KMS-11 (cell line): ENCODE results near the gene SYNE3.
"Not testable (repeated sequence)": the region's sequence is repeated elsewhere in the genome, so short reads cannot be mapped to it uniquely, and the experiment has no call there.

Experiments used
- H2AFZ ChIP-seq: fragments of 200-600 bp; sonication (generic); 2 replicates; pipeline ENCODE4 v1.6.1; 2016; ENCODE audit warnings: antibody characterized with exemption, mixed run types, low read depth
- H3K27ac ChIP-seq: fragments of 200-600 bp; sonication (generic); 2 replicates; pipeline ENCODE4 v1.6.1; 2016; ENCODE audit warnings: mild to moderate bottlenecking, mixed run types
- H3K27me3 ChIP-seq: fragments of 200-600 bp; sonication (generic); 2 replicates; pipeline ENCODE4 v1.6.1; 2017; ENCODE audit warnings: mild to moderate bottlenecking, low read depth, mixed run types, moderate library complexity; ENCODE audit not compliant: insufficient read depth
- H3K36me3 ChIP-seq: fragments of 200-600 bp; sonication (generic); 2 replicates; pipeline ENCODE4 v1.6.1; 2017; ENCODE audit warnings: mild to moderate bottlenecking, mixed run types; ENCODE audit not compliant: insufficient read depth
- H3K4me1 ChIP-seq: fragments of 200-600 bp; sonication (generic); 2 replicates; pipeline ENCODE4 v1.6.1; 2016; ENCODE audit warnings: mild to moderate bottlenecking, low read depth, mixed run types; ENCODE audit not compliant: poor library complexity, severe bottlenecking
- H3K4me2 ChIP-seq: fragments of 200-600 bp; sonication (generic); 2 replicates; pipeline ENCODE4 v1.7.0; 2016; ENCODE audit warnings: mild to moderate bottlenecking, mixed run types
- H3K4me3 ChIP-seq: fragments of 200-600 bp; sonication (generic); IDR thresholded peaks from 2 replicates; pipeline ENCODE4 v1.6.1; 2017; ENCODE audit warnings: low read depth, low read length, mixed read lengths; ENCODE audit not compliant: insufficient read depth
- H3K79me2 ChIP-seq: fragments of 200-600 bp; sonication (generic); 2 replicates; pipeline ENCODE4 v1.6.1; 2016; ENCODE audit warnings: low read depth, mixed run types; ENCODE audit not compliant: insufficient read depth
- H3K9ac ChIP-seq: fragments of 200-600 bp; sonication (generic); 2 replicates; pipeline ENCODE4 v1.6.1; 2016; ENCODE audit warnings: mild to moderate bottlenecking, mixed run types
- H4K20me1 ChIP-seq: fragments of 200-600 bp; sonication (generic); 2 replicates; pipeline ENCODE4 v1.6.1; 2016; ENCODE audit warnings: mild to moderate bottlenecking, mixed run types; ENCODE audit not compliant: insufficient read depth
- CTCF ChIP-seq: fragments of 200-600 bp; sonication (generic); conservative IDR thresholded peaks from 2 replicates; pipeline ENCODE4 v1.6.1; 2017; ENCODE audit warnings: low read depth, mild to moderate bottlenecking, antibody characterized with exemption, low read length, moderate library complexity, mixed read lengths

SYNE3 gene

DNA sequence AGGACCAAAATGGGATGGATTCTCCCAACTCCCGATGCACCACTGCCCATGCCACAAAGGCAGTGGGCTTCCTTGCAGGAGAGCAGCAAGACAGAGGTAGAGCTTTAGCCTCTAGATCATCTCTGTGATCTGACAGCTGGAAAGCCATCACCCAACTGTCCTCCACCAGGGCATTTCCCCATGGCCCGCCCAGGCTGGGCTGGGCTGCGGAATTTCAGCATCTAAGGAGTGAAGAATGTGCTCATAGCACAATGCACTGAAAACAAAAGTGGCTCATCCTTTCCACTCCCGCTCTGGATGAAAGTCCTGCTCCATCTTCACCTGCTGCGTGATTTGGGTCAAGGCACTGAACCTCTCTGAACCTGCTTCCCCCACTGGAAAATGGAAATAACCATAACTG lies 5.6 kb downstream of the SYNE3 start:
- no peak overlapping the region for H2AFZ ChIP-seq
- H3K27me3 ChIP-seq, result no peaks in the 10 kb centered on the region
- H3K4me1 ChIP-seq, result peaks cover 56% of the 10 kb centered on the region
- no peak overlapping the region for H3K4me2 ChIP-seq
- H3K9ac ChIP-seq, result no peak overlapping the region
- no peak overlapping the region for H3K27ac ChIP-seq
- H4K20me1 ChIP-seq, result no peaks in the 10 kb centered on the region
- H3K4me3 ChIP-seq, result no peak overlapping the region
- peaks cover 71% of the 10 kb centered on the region for H3K79me2 ChIP-seq
- H3K36me3 ChIP-seq, result no peaks in the 10 kb centered on the region
- no peak for TF ChIP-seq CTCF

DNA sequence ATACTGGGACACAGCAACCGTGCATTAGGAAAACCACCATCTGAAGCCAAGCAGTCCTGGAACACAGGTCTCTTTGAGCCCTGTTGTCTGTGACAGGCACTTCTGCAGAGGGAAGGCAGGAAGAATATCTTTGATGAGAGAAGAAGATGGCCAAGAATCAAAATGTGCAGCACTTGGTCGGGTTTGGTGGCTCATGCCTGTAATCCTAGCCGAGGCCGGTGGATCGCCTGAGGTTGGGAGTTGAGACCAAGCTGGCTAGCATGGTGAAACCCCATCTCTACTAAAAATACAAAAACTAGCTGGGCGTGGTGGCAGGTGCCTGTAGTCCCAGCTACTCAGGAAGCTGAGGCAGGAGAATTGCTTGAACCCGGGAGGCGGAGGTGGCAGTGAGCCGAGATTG lies 6.1 kb downstream of the SYNE3 start:
- not testable (repeated sequence) for H3K27ac ChIP-seq, H3K4me2 ChIP-seq, H4K20me1 ChIP-seq, H3K27me3 ChIP-seq, H3K4me3 ChIP-seq, H2AFZ ChIP-seq, H3K9ac ChIP-seq, H3K36me3 ChIP-seq
- H3K79me2 ChIP-seq, result peaks cover 70% of the 10 kb centered on the region
- H3K4me1 ChIP-seq, result peaks cover 61% of the 10 kb centered on the region

- no peak overlapping the region for H3K4me3 ChIP-seq
- TF ChIP-seq CTCF, result no peak
- no peak overlapping the region for H2AFZ ChIP-seq
- peaks cover 68% of the 10 kb centered on the region; the same call in 1 of the 2 replicates for H3K79me2 ChIP-seq
- no peak overlapping the region for H3K27ac ChIP-seq
- H3K4me1 ChIP-seq, result peaks cover 63% of the 10 kb centered on the region
- H3K9ac ChIP-seq, result no peak overlapping the region
- H3K27me3 ChIP-seq, result no peaks in the 10 kb centered on the region
- H3K36me3 ChIP-seq, result no peaks in the 10 kb centered on the region
- H3K4me2 ChIP-seq, result no peak overlapping the region
- no peaks in the 10 kb centered on the region for H4K20me1 ChIP-seq
Observed at GRCh38 chr14:95509495-95509894, 7.0 kb downstream of the SYNE3 start.

GRCh38 chr14:95508377-95508776 lies 8.1 kb downstream of the SYNE3 start:
- peak overlapping the region; percentile 58; the same call in 1 of the 2 replicates for H3K27ac ChIP-seq

More at GRCh38 chr14:95508377-95508776, 8.1 kb downstream of the SYNE3 start:
- H4K20me1 ChIP-seq, result no peaks in the 10 kb centered on the region
- H3K36me3 ChIP-seq, result no peaks in the 10 kb centered on the region
- H3K9ac ChIP-seq, result no peak overlapping the region
- no peaks in the 10 kb centered on the region for H3K27me3 ChIP-seq
- H3K79me2 ChIP-seq, result peaks cover 70% of the 10 kb centered on the region; the same call in 1 of the 2 replicates
- H3K4me2 ChIP-seq, result 0 out of 2 replicates have a peak overlapping the region, but pooled peaks have one; percentile 66
- TF ChIP-seq CTCF, result no peak
- peaks cover 70% of the 10 kb centered on the region for H3K4me1 ChIP-seq
- no peak overlapping the region for H3K4me3 ChIP-seq
- no peak overlapping the region for H2AFZ ChIP-seq
